Activated CD8-positive, alpha-beta memory T cell treated with anti-CD3 and anti-CD28 coated beads, Interleukin-2, amount 10 ng/mL, durations not matched to agents 7 days and 5 days (primary cell): Measurements from ENCODE around the gene DRAXIN. TPM values are rescaled to one million over a fixed set of nuclear protein-coding genes. Genes with fewer than 3 reads are reported as not detected.

ENCODE experiments used
- ATAC-seq: fragments of 150-1000 bp; cut with Tn5 transposase; one replicate; pipeline ENCODE4 v1.10.0; 2021; ENCODE audit warnings: moderate library complexity
- CTCF ChIA-PET: fragments of 350-600 bp; sonication (Branson Sonifier 250); formaldehyde crosslinking; loops from one replicate; lab custom pipeline; 2021; ENCODE audit warnings: antibody characterized with exemption; lab: Charles Lee
- DNase-seq: peaks from one replicate; pipeline ENCODE4 v3.0.0-alpha.2; 2020
- H3K27ac Mint-ChIP-seq: one replicate; pipeline ENCODE4 v1.8.0; 2021; ENCODE audit warnings: mild to moderate bottlenecking, mixed read lengths
- H3K27me3 Mint-ChIP-seq: one replicate; pipeline ENCODE4 v1.8.0; 2021; ENCODE audit warnings: mixed read lengths
- H3K36me3 Mint-ChIP-seq: one replicate; pipeline ENCODE4 v1.8.0; 2021; ENCODE audit warnings: mild to moderate bottlenecking, mixed read lengths
- H3K4me1 Mint-ChIP-seq: one replicate; pipeline ENCODE4 v1.8.0; 2021; ENCODE audit warnings: mixed read lengths
- H3K4me3 Mint-ChIP-seq: one replicate; pipeline ENCODE4 v1.8.0; 2021; ENCODE audit warnings: mild to moderate bottlenecking, moderate library complexity, mixed read lengths
- H3K9me3 Mint-ChIP-seq: one replicate; pipeline ENCODE4 v1.8.0; 2022; ENCODE audit warnings: low read depth, mixed read lengths
- total RNA-seq, 2 experiments: library from RNA; stranded (reverse); gene quantifications; one replicate each; pipeline ENCODE4 v1.2.3, GENCODE V29; 2021

The DRAXIN gene
- total RNA-seq, 2 experiments from 2014 or later, result 1.0 to 2.1 TPM

- Mint-ChIP-seq H3K4me3 (peak overlapping the region; percentile 63), H3K27me3 (peaks cover 3% of the 10 kb centered on the region), H3K4me1 (peaks cover 27% of the 10 kb centered on the region), H3K27ac (peak overlapping the region; percentile 63), H3K36me3 (no peaks in the 10 kb centered on the region), H3K9me3 (no peaks in the 10 kb centered on the region)
- CTCF ChIA-PET, result interaction anchor here (0.7 to 9.6 kb wide), 42 partner anchors 8 to 613 kb away, joined by 3 to 214 read pairs (median 4); partner anchors contain the start of genes AGTRAP, DISP3, DRAXIN and FBXO6
- DNase-seq, result peak; percentile 95
- ATAC-seq, result peak; percentile 83
These were observed 41.0 kb upstream of the DRAXIN start for GRCh38 chr1:11650331-11650991.

GRCh38 chr1:11651017-11651416, 40.5 kb upstream of the DRAXIN start:
- H3K4me3 Mint-ChIP-seq, result peak overlapping the region; percentile 63
- CTCF ChIA-PET, result interaction anchor here (0.7 to 9.6 kb wide), 38 partner anchors 8 to 613 kb away, joined by 3 to 214 read pairs (median 5); partner anchors contain the start of genes AGTRAP, DRAXIN, FBXO6 and MAD2L2
- DNase-seq, result no peak
- peaks cover 3% of the 10 kb centered on the region for H3K27me3 Mint-ChIP-seq
- ATAC-seq, result no peak
- no peaks in the 10 kb centered on the region for H3K9me3 Mint-ChIP-seq
- peak overlapping the region; percentile 63 for H3K27ac Mint-ChIP-seq
- peaks cover 33% of the 10 kb centered on the region for H3K4me1 Mint-ChIP-seq
- no peaks in the 10 kb centered on the region for H3K36me3 Mint-ChIP-seq

GRCh38 chr1:11652203-11652780, 39.2 kb upstream of the DRAXIN start:
- no peaks in the 10 kb centered on the region for H3K9me3 Mint-ChIP-seq
- H3K4me3 Mint-ChIP-seq, result no peak overlapping the region
- no peak overlapping the region for H3K27ac Mint-ChIP-seq

GRCh38 chr1:11653101-11653860, 38.2 kb upstream of the DRAXIN start:
- Mint-ChIP-seq H3K4me1 (peaks cover 33% of the 10 kb centered on the region), H3K9me3 (no peaks in the 10 kb centered on the region), H3K4me3 (peak overlapping the region; percentile 27), H3K27ac (no peak overlapping the region), H3K27me3 (peaks cover 3% of the 10 kb centered on the region), H3K36me3 (peaks cover 7% of the 10 kb centered on the region)
- no peak for ATAC-seq
- DNase-seq, result no peak
- CTCF ChIA-PET, result interaction anchor here (0.5 to 9.6 kb wide), 5 partner anchors 11 to 153 kb away, joined by 3 to 214 read pairs (median 13); partner anchors contain the start of genes CLCN6 and FBXO6

More at GRCh38 chr1:11652203-11652780, 39.2 kb upstream of the DRAXIN start:
- DNase-seq (no peak), ATAC-seq (no peak)
- peaks cover 33% of the 10 kb centered on the region for H3K4me1 Mint-ChIP-seq
- CTCF ChIA-PET, result interaction anchor here (0.5 to 9.6 kb wide), 6 partner anchors 10 to 264 kb away, joined by 3 to 214 read pairs (median 10); partner anchors contain the start of genes CLCN6, FBXO6 and MAD2L2
- peaks cover 3% of the 10 kb centered on the region for H3K27me3 Mint-ChIP-seq
- peaks cover 4% of the 10 kb centered on the region for H3K36me3 Mint-ChIP-seq

GRCh38 chr1:11653861-11654136, 37.7 kb upstream of the DRAXIN start:
- H3K27me3 Mint-ChIP-seq, result peaks cover 3% of the 10 kb centered on the region
- H3K4me3 Mint-ChIP-seq, result no peak overlapping the region
- no peak for DNase-seq
- CTCF ChIA-PET, result interaction anchor here (0.5 to 9.6 kb wide), 4 partner anchors 11 to 69 kb away, joined by 3 to 214 read pairs (median 62); partner anchors contain the start of gene FBXO6
- no peaks in the 10 kb centered on the region for H3K9me3 Mint-ChIP-seq
- no peak for ATAC-seq
- no peak overlapping the region for H3K27ac Mint-ChIP-seq
- peaks cover 7% of the 10 kb centered on the region for H3K36me3 Mint-ChIP-seq
- H3K4me1 Mint-ChIP-seq, result peaks cover 31% of the 10 kb centered on the region

- DNase-seq, result peak; percentile 61
- H3K4me1 Mint-ChIP-seq, result peaks cover 27% of the 10 kb centered on the region
- peak; percentile 79 for ATAC-seq
- H3K9me3 Mint-ChIP-seq, result no peaks in the 10 kb centered on the region
- peaks cover 7% of the 10 kb centered on the region for H3K36me3 Mint-ChIP-seq
- H3K27ac Mint-ChIP-seq, result no peak within 1 kb of the TSS
- H3K4me3 Mint-ChIP-seq, result peak within 1 kb of the TSS; percentile 63
- H3K27me3 Mint-ChIP-seq, result peaks cover 3% of the 10 kb centered on the region
- CTCF ChIA-PET, result interaction anchor here (2.3 to 9.6 kb wide), 4 partner anchors 10 to 69 kb away, joined by 13 to 214 read pairs (median 64); partner anchors contain the start of gene FBXO6
These were observed 37.2 kb upstream of the DRAXIN start, which contains the start of the genes FBXO2 and FBXO44 for GRCh38 chr1:11654137-11654938. FBXO2 (minus strand) TSS chr1:11654429; CDS start chr1:11654340, 89 bp downstream. FBXO44 (plus strand) TSS chr1:11654877; CDS start chr1:11655836, 959 bp downstream.

- ATAC-seq (peak; percentile 35), DNase-seq (no peak)
- H3K4me3 Mint-ChIP-seq, result peak overlapping the region; percentile 63
- peaks cover 20% of the 10 kb centered on the region for H3K4me1 Mint-ChIP-seq
- H3K36me3 Mint-ChIP-seq, result peaks cover 10% of the 10 kb centered on the region
- H3K27me3 Mint-ChIP-seq, result no peaks in the 10 kb centered on the region
- no peaks in the 10 kb centered on the region for H3K9me3 Mint-ChIP-seq
- CTCF ChIA-PET, result interaction anchor here (0.7 to 8.9 kb wide), 5 partner anchors 9 to 766 kb away, joined by 3 to 110 read pairs (median 7); partner anchors contain the start of gene FBXO6
- H3K27ac Mint-ChIP-seq, result no peak overlapping the region
These were observed 36.3 kb upstream of the DRAXIN start for GRCh38 chr1:11654939-11655808.

GRCh38 chr1:11657654-11658053, 33.9 kb upstream of the DRAXIN start:
- H3K27me3 Mint-ChIP-seq, result no peaks in the 10 kb centered on the region
- no peak overlapping the region for H3K4me3 Mint-ChIP-seq
- H3K36me3 Mint-ChIP-seq, result peaks cover 20% of the 10 kb centered on the region
- ATAC-seq, result no peak
- H3K27ac Mint-ChIP-seq, result no peak overlapping the region
- DNase-seq, result no peak
- peaks cover 9% of the 10 kb centered on the region for H3K4me1 Mint-ChIP-seq
- H3K9me3 Mint-ChIP-seq, result no peaks in the 10 kb centered on the region
- CTCF ChIA-PET, result interaction anchor here (3.4 kb wide), 1 partner anchor 62 kb away, joined by 19 read pairs; no protein-coding TSS in a partner anchor

- H3K27me3 Mint-ChIP-seq, result no peaks in the 10 kb centered on the region
- H3K4me1 Mint-ChIP-seq, result peaks cover 12% of the 10 kb centered on the region
- H3K4me3 Mint-ChIP-seq, result no peak overlapping the region
- no peak overlapping the region for H3K27ac Mint-ChIP-seq
- ATAC-seq (no peak), DNase-seq (no peak)
- CTCF ChIA-PET, result interaction anchor here (2.1 to 7.2 kb wide), 2 partner anchors 8 to 63 kb away, joined by 8 to 109 read pairs; no protein-coding TSS in a partner anchor
- peaks cover 22% of the 10 kb centered on the region for H3K36me3 Mint-ChIP-seq
- H3K9me3 Mint-ChIP-seq, result no peaks in the 10 kb centered on the region
These were observed 33.0 kb upstream of the DRAXIN start for GRCh38 chr1:11658542-11658941.

GRCh38 chr1:11659748-11660147, 31.8 kb upstream of the DRAXIN start:
- no peak overlapping the region for H3K27ac Mint-ChIP-seq

GRCh38 chr1:11661103-11661502, 30.4 kb upstream of the DRAXIN start:
- H3K4me3 Mint-ChIP-seq, result no peak overlapping the region
- H3K9me3 Mint-ChIP-seq, result no peaks in the 10 kb centered on the region
- CTCF ChIA-PET, result interaction anchor here (0.7 to 7.2 kb wide), 3 partner anchors 9 to 60 kb away, joined by 3 to 110 read pairs (median 109); partner anchors contain the start of genes FBXO2 and FBXO44
- H3K36me3 Mint-ChIP-seq, result peaks cover 23% of the 10 kb centered on the region
- H3K27me3 Mint-ChIP-seq, result no peaks in the 10 kb centered on the region
- DNase-seq, result no peak
- peaks cover 9% of the 10 kb centered on the region for H3K4me1 Mint-ChIP-seq
- H3K27ac Mint-ChIP-seq, result no peak overlapping the region
- ATAC-seq, result no peak

More at GRCh38 chr1:11659748-11660147, 31.8 kb upstream of the DRAXIN start:
- ATAC-seq, result no peak
- H3K9me3 Mint-ChIP-seq, result no peaks in the 10 kb centered on the region
- CTCF ChIA-PET, result interaction anchor here (0.8 to 7.2 kb wide), 3 partner anchors 9 to 62 kb away, joined by 4 to 109 read pairs (median 8); no protein-coding TSS in a partner anchor
- H3K4me1 Mint-ChIP-seq, result peaks cover 13% of the 10 kb centered on the region
- peaks cover 22% of the 10 kb centered on the region for H3K36me3 Mint-ChIP-seq
- no peaks in the 10 kb centered on the region for H3K27me3 Mint-ChIP-seq
- DNase-seq, result no peak
- no peak overlapping the region for H3K4me3 Mint-ChIP-seq
